Activated T-helper 1 cell treated with anti-CD3 and anti-CD28 coated beads, Interleukin-12 subunit alpha, Interleukin-12 subunit beta, Interleukin-2, Interleukin-4 antibody, amounts not matched to agents 30 ng/mL and 10 ng/mL and 1 ng/mL, durations not matched to agents 14 hours and 24 hours and 36 hours (primary cell): ENCODE data around the gene YY1. TPM values are rescaled to one million over a fixed set of nuclear protein-coding genes. Genes with fewer than 3 reads are reported as not detected.
"Not testable (repeated sequence)": the region's sequence is repeated elsewhere in the genome, so short reads cannot be mapped to it uniquely, and the experiment has no call there.

Source experiments
- DNase-seq: peaks from one replicate; pipeline ENCODE4 v3.0.0; 2021; ENCODE audit warnings: low spot score
- H3K27ac Mint-ChIP-seq: one replicate; pipeline ENCODE4 v1.8.0; 2021; ENCODE audit warnings: mild to moderate bottlenecking, mixed read lengths
- H3K27me3 Mint-ChIP-seq: one replicate; pipeline ENCODE4 v1.8.0; 2022; ENCODE audit warnings: mild to moderate bottlenecking, moderate library complexity, mixed read lengths; ENCODE audit not compliant: insufficient read depth
- H3K36me3 Mint-ChIP-seq: one replicate; pipeline ENCODE4 v1.8.0; 2021; ENCODE audit warnings: low read depth, mixed read lengths
- H3K4me1 Mint-ChIP-seq: one replicate; pipeline ENCODE4 v1.8.0; 2021; ENCODE audit warnings: low read depth, mixed read lengths
- H3K4me3 Mint-ChIP-seq: one replicate; pipeline ENCODE4 v1.8.0; 2021; ENCODE audit warnings: mild to moderate bottlenecking, moderate library complexity, mixed read lengths
- H3K9me3 Mint-ChIP-seq: one replicate; pipeline ENCODE4 v1.8.0; 2021; ENCODE audit warnings: mixed read lengths
- intact Hi-C: fragments of 100-400 bp; cut with micrococcal nuclease; formaldehyde crosslinking; loops from one replicate; pipeline ENCODE4 v1.15.1; 2024
- total RNA-seq: library from RNA; stranded (reverse); gene quantifications from 2 replicates; pipeline ENCODE4 v1.2.3, GENCODE V29; 2022

YY1 gene
- total RNA-seq, 1 donor from 2014 or later, result 110 TPM

GRCh38 chr14:100285021-100285912 is 46.3 kb downstream of the YY1 start:
- Mint-ChIP-seq H3K27me3 (no peaks in the 10 kb centered on the region), H3K4me1 (peaks cover 4% of the 10 kb centered on the region), H3K4me3 (no peak overlapping the region), H3K9me3 (no peaks in the 10 kb centered on the region), H3K36me3 (peaks cover 4% of the 10 kb centered on the region), H3K27ac (no peak overlapping the region)
- DNase-seq, result peak; percentile 77
- intact Hi-C loops, result loop anchor here (1.0 kb wide), 4 partner anchors 20 to 92 kb away; no protein-coding TSS in a partner anchor

DNA sequence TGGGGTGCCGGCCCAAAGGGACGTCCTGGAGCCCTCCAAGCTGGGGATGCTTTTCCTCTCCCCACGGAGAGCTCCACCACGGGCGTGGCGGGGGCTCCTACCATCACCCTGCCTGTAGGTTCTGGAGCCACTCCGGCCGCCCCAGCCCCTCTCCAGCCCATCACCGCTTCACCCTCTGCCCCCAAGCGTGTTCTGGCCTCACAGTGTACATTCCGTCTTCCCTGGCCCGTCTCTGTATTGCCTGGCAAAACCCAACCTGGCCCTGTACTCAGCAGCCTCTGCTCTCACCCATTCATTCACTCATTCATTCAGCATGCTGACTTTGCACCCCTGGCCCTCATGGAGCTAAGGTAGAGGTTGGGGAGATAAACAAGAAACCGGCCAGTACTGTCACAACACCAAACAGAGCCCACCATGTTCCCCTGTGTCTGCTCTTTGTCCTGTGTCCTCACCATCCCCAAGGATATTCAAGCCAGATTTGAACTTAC is 47.0 kb downstream of the YY1 start:
- no peak for DNase-seq
- H3K27me3 Mint-ChIP-seq, result no peaks in the 10 kb centered on the region
- intact Hi-C loops, result loop anchor here (1.0 kb wide), 4 partner anchors 19 to 91 kb away; no protein-coding TSS in a partner anchor
- H3K27ac Mint-ChIP-seq, result peak overlapping the region; percentile 84
- peaks cover 4% of the 10 kb centered on the region for H3K4me1 Mint-ChIP-seq
- H3K9me3 Mint-ChIP-seq, result no peaks in the 10 kb centered on the region
- H3K4me3 Mint-ChIP-seq, result peak overlapping the region; percentile 86
- peaks cover 4% of the 10 kb centered on the region for H3K36me3 Mint-ChIP-seq

DNA sequence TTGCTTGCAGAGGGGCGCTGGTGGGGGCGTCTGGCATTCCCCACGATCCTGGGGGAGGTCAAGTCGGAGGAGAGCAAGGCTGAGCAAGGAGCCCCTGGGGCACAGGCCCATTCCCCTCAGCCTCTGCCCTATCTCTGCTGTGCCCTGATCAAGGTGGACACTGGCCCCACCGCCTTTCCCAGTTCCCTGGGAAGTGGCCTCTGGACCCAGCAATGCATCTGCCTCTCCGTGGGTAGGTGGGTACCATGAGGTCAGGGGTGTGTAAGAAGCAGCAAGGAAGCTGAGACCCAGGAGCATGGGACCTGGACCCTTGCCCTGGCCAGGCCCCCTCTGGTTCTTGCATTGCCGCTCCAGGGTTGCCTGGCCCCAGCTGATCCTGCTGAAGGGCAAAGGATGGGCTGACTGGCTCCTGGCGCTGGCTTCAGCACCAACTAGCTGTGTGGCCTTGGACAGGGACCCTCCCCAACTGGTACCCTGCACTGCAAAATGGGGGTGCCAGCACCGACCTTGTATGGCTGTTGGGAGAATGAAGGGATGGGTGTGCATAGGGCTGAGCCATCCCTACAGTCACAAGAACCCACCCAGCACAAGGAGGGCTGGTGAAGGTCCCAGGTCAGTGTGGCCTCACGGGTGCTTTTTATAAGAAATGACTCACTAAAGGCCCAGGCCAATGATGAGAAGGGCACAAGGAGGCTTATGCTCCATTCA is 47.7 kb downstream of the YY1 start:
- H3K4me1 Mint-ChIP-seq, result peaks cover 4% of the 10 kb centered on the region
- H3K4me3 Mint-ChIP-seq, result peak overlapping the region; percentile 86
- H3K27me3 Mint-ChIP-seq, result no peaks in the 10 kb centered on the region
- no peak overlapping the region for H3K27ac Mint-ChIP-seq
- intact Hi-C loops, result no loop called here
- no peak for DNase-seq
- H3K9me3 Mint-ChIP-seq, result no peaks in the 10 kb centered on the region
- peaks cover 4% of the 10 kb centered on the region for H3K36me3 Mint-ChIP-seq

DNA sequence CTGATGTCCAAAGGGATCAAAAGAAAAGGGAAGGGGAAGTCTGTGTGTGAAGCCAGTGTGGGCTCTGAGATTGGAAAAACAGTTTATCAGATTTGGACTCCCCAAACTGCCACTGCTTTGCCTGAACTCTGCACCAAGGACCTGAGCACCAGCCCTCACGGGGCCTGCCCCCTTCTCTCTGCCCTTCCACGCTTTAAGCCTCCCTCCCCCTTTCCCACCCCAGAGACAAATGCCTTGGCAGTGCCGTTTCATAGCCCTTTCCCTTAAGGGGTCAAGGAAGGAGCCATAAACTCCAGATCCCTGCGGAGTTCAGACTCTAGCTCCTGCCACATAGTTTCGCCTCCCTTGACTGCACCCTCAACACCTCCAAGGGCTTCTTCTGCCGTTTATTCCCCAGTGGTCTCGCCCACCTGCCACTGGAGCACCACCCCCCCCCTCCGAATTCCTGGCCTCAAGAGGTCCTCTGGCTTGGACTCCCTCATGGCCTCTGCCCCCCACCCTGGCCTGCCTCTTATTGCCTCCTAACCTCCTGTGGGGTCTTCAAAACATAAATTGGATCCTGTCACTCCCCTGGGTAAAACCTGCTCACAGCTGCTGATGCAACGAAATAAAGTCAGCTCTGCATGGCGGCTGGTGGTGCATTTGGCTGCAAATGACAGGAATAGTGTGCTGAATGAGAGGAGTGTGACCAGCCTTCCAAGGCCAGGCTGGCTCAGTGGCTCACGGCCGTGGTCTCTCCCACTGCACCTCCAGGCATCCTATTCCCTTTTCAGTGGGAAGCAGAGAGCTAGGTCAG is 48.5 kb downstream of the YY1 start:
- Mint-ChIP-seq H3K27me3 (no peaks in the 10 kb centered on the region), H3K4me3 (peak overlapping the region; percentile 86), H3K4me1 (peaks cover 4% of the 10 kb centered on the region), H3K9me3 (no peaks in the 10 kb centered on the region), H3K36me3 (peaks cover 1% of the 10 kb centered on the region), H3K27ac (no peak overlapping the region)
- no peak for DNase-seq
- intact Hi-C loops, result no loop called here

GRCh38 chr14:100287998-100288295 is 49.0 kb downstream of the YY1 start:
- H3K4me1 Mint-ChIP-seq, intact Hi-C loops, H3K9me3 Mint-ChIP-seq, H3K4me3 Mint-ChIP-seq, DNase-seq, H3K27me3 Mint-ChIP-seq, H3K36me3 Mint-ChIP-seq, H3K27ac Mint-ChIP-seq: not testable (repeated sequence)

DNA sequence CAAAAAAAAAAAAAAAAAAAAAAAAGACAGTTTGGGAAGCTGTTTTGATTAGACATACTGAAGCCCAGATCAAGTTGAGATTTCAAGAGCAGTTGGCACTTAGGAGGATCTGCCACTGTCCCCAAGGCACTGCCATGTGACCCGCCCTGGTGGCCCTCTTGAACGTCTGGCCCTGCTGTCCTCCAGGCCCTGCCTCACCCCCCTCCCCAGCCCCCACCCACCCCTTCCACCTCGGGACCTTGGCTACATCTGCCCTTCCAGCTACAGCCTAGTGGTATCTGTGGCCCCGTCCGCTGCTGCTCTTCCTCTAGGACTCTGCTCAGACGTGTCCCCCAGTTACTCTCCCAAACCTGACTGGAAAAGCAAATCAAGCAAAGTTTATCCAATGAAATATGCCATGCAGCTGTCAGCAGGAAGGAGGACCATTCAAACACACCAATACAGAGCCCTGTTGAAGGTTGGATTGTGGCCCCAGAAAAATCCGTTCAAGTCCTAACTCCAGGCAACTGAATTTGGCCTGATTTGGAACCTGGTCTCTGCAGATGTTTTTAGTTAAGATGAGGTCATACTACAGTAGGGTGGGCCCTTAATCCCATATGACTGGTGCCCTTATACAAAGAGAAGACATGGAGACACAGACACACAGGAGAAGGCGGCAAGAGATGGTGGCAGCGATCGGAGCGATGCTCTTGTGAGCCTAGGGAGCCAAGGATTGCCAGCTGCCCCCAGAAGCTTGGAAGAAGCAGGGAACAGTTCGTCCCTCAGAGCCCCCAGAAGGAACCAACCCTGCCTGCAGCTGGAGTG is 49.6 kb downstream of the YY1 start:
- DNase-seq, result no peak
- no peak overlapping the region for H3K4me3 Mint-ChIP-seq
- peaks cover 4% of the 10 kb centered on the region for H3K4me1 Mint-ChIP-seq
- intact Hi-C loops, result no loop called here
- no peaks in the 10 kb centered on the region for H3K9me3 Mint-ChIP-seq
- H3K27me3 Mint-ChIP-seq, result no peaks in the 10 kb centered on the region
- no peaks in the 10 kb centered on the region for H3K36me3 Mint-ChIP-seq
- no peak overlapping the region for H3K27ac Mint-ChIP-seq

- no peaks in the 10 kb centered on the region for H3K9me3 Mint-ChIP-seq
- H3K27me3 Mint-ChIP-seq, result no peaks in the 10 kb centered on the region
- DNase-seq, result no peak
- no peaks in the 10 kb centered on the region for H3K36me3 Mint-ChIP-seq
- intact Hi-C loops, result no loop called here
- no peak overlapping the region for H3K27ac Mint-ChIP-seq
- H3K4me3 Mint-ChIP-seq, result no peak overlapping the region
- peaks cover 4% of the 10 kb centered on the region for H3K4me1 Mint-ChIP-seq
Observed at GRCh38 chr14:100289916-100290606, 51.1 kb downstream of the YY1 start.

GRCh38 chr14:100290607-100291304 is 51.8 kb downstream of the YY1 start:
- Mint-ChIP-seq H3K27ac (no peak overlapping the region), H3K9me3 (no peaks in the 10 kb centered on the region), H3K4me1 (peaks cover 4% of the 10 kb centered on the region), H3K27me3 (no peaks in the 10 kb centered on the region), H3K4me3 (no peak overlapping the region), H3K36me3 (no peaks in the 10 kb centered on the region)
- DNase-seq, result no peak
- intact Hi-C loops, result no loop called here

DNA sequence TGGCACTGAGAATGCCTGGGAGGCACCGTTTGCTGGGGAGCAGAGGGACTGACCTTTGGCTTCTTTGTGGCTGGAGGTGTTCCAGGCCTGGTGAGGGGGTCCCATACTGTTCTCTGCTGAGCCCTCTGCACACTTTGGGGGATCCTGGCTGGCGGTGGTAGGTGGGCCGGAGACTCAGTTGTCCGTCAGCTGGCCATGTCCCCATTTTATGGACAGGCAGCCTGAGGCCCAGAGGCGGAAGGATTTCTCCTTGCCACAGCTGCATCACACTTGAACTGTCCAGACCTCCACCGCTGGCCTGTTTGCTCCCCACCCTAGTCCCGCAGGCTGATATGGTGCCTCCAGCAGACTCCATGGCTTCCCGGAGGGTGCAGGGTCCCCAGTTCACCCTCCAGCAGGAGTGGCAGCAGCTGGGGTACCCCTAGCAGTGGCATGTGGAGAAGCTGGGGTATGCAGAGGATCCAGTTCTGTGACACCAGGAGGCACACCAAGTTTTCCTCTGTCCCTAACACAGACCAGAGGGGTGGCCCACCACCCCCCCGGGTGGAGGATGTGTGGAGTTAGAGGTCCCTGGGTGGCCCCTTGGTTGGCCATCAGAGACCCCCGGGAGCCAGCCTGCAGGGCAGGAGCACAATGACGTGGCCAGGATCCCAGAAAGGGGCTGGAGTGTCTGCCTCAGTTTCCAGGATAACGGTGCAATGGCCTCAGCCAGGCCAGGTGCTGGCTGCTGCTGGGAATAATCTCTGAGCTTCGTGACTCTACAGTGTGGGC is 52.5 kb downstream of the YY1 start:
- no peaks in the 10 kb centered on the region for H3K9me3 Mint-ChIP-seq
- H3K36me3 Mint-ChIP-seq, result no peaks in the 10 kb centered on the region
- no peak overlapping the region for H3K27ac Mint-ChIP-seq
- intact Hi-C loops, result no loop called here
- DNase-seq, result no peak
- no peaks in the 10 kb centered on the region for H3K4me1 Mint-ChIP-seq
- no peak overlapping the region for H3K4me3 Mint-ChIP-seq
- no peaks in the 10 kb centered on the region for H3K27me3 Mint-ChIP-seq

GRCh38 chr14:100292301-100292775 is 53.4 kb downstream of the YY1 start:
- Mint-ChIP-seq H3K27ac (no peak overlapping the region), H3K27me3 (no peaks in the 10 kb centered on the region), H3K36me3 (no peaks in the 10 kb centered on the region), H3K4me1 (no peaks in the 10 kb centered on the region), H3K4me3 (no peak overlapping the region), H3K9me3 (no peaks in the 10 kb centered on the region)
- no peak for DNase-seq
- intact Hi-C loops, result no loop called here
